H9 (cell line): ENCODE data around the gene KIF1A. TPM values are rescaled to one million over a fixed set of nuclear protein-coding genes. Genes with fewer than 3 reads are reported as not detected.

Experiments
- DNase-seq: peaks from one replicate; pipeline ENCODE4 v3.0.0-alpha.2; 2017
- H2AFZ ChIP-seq: one replicate; pipeline ENCODE4 v1.6.1; 2013; ENCODE audit warnings: mild to moderate bottlenecking, low read length, control low read depth, moderate library complexity
- H2AK5ac ChIP-seq: 2 replicates; pipeline ENCODE4 v1.6.1; 2013; ENCODE audit warnings: low read length, control low read depth, mixed read lengths; ENCODE audit not compliant: insufficient read length
- H2BK120ac ChIP-seq: one replicate; pipeline ENCODE4 v1.6.1; 2013; ENCODE audit warnings: low read depth, mild to moderate bottlenecking, low read length, control low read depth, inconsistent platforms; ENCODE audit not compliant: poor library complexity, severe bottlenecking
- H2BK12ac ChIP-seq: 2 replicates; pipeline ENCODE4 v1.6.1; 2013; ENCODE audit warnings: low read length, control low read depth, mixed read lengths, low read depth; ENCODE audit not compliant: insufficient read length
- H2BK15ac ChIP-seq: 2 replicates; pipeline ENCODE4 v1.6.1; 2013; ENCODE audit warnings: low read depth, low read length, control low read depth
- H2BK20ac ChIP-seq: one replicate; pipeline ENCODE4 v1.6.1; 2013; ENCODE audit warnings: low read depth, mild to moderate bottlenecking, low read length, control low read depth, inconsistent platforms; ENCODE audit not compliant: poor library complexity, severe bottlenecking
- H2BK5ac ChIP-seq: 2 replicates; pipeline ENCODE4 v1.6.1; 2013; ENCODE audit warnings: low read length, control low read depth, mixed read lengths; ENCODE audit not compliant: insufficient read length
- H3K14ac ChIP-seq: 2 replicates; pipeline ENCODE4 v1.6.1; 2013; ENCODE audit warnings: low read length, control low read depth; ENCODE audit not compliant: insufficient read depth
- H3K18ac ChIP-seq: 2 replicates; pipeline ENCODE4 v1.6.1; 2013; ENCODE audit warnings: low read depth, mild to moderate bottlenecking, mixed read lengths, low read length, control low read depth; ENCODE audit not compliant: insufficient read length
- H3K23ac ChIP-seq: 2 replicates; pipeline ENCODE4 v1.6.1; 2013; ENCODE audit warnings: low read length, control low read depth, mixed read lengths, low read depth; ENCODE audit not compliant: insufficient read length
- H3K23me2 ChIP-seq: 2 replicates; pipeline ENCODE4 v1.6.1; 2013; ENCODE audit warnings: low read depth, mild to moderate bottlenecking, mixed read lengths, low read length, control low read depth; ENCODE audit not compliant: insufficient read length, poor library complexity, severe bottlenecking
- H3K27ac ChIP-seq: 2 replicates; pipeline ENCODE4 v1.5.1; 2013; ENCODE audit warnings: low read length, control low read depth, mixed read lengths, low read depth; ENCODE audit not compliant: insufficient read length
- H3K27me3 ChIP-seq: 2 replicates; pipeline ENCODE4 v1.6.1; 2013; ENCODE audit warnings: low read length, control low read depth, inconsistent platforms; ENCODE audit not compliant: insufficient read depth
- H3K4ac ChIP-seq: 2 replicates; pipeline ENCODE4 v1.6.1; 2013; ENCODE audit warnings: low read depth, mild to moderate bottlenecking, control low read depth, inconsistent platforms, low read length, moderate library complexity
- H3K4me1 ChIP-seq: 2 replicates; pipeline ENCODE4 v1.6.1; 2013; ENCODE audit warnings: low read length, control low read depth, inconsistent platforms; ENCODE audit not compliant: insufficient read depth
- H3K4me2 ChIP-seq: 2 replicates; pipeline ENCODE4 v1.6.1; 2013; ENCODE audit warnings: low read length, control low read depth, mixed read lengths; ENCODE audit not compliant: insufficient read length, insufficient read depth
- H3K56ac ChIP-seq: 2 replicates; pipeline ENCODE4 v1.6.1; 2013; ENCODE audit warnings: low read depth, mild to moderate bottlenecking, mixed read lengths, low read length, control low read depth; ENCODE audit not compliant: insufficient read length
- H3K79me1 ChIP-seq: 2 replicates; pipeline ENCODE4 v1.6.1; 2013; ENCODE audit warnings: low read depth, mild to moderate bottlenecking, moderate library complexity, low read length, control low read depth, inconsistent platforms; ENCODE audit not compliant: insufficient read depth, poor library complexity, severe bottlenecking
- H3K79me2 ChIP-seq: 2 replicates; pipeline ENCODE4 v1.6.1; 2013; ENCODE audit warnings: low read length, control low read depth, inconsistent platforms; ENCODE audit not compliant: insufficient read depth
- H3K9ac ChIP-seq: 2 replicates; pipeline ENCODE4 v1.6.1; 2013; ENCODE audit warnings: low read length, control low read depth, mixed read lengths; ENCODE audit not compliant: insufficient read length; ENCODE audit errors: extremely low read depth
- H3K9me3 ChIP-seq: one replicate; pipeline ENCODE4 v1.6.1; 2013; ENCODE audit warnings: low read depth, low read length, inconsistent platforms; ENCODE audit not compliant: control insufficient read depth
- H3T11ph ChIP-seq: one replicate; pipeline ENCODE4 v1.6.1; 2013; ENCODE audit warnings: mild to moderate bottlenecking, low read length, control low read depth, inconsistent platforms
- H4K20me1 ChIP-seq: one replicate; pipeline ENCODE4 v1.6.1; 2013; ENCODE audit not compliant: control insufficient read depth, insufficient read length, insufficient read depth
- H4K5ac ChIP-seq: 2 replicates; pipeline ENCODE4 v1.6.1; 2013; ENCODE audit warnings: low read depth, mild to moderate bottlenecking, mixed read lengths, low read length, control low read depth; ENCODE audit not compliant: insufficient read length
- H4K8ac ChIP-seq: replicated peaks from 2 replicates; pipeline ENCODE4 v1.6.1; 2013; ENCODE audit warnings: low read length, control low read depth, mixed read lengths, low read depth; ENCODE audit not compliant: insufficient read length
- H4K91ac ChIP-seq: 2 replicates; pipeline ENCODE4 v1.6.1; 2013; ENCODE audit warnings: low read depth, mild to moderate bottlenecking, moderate library complexity, mixed read lengths, low read length, control low read depth; ENCODE audit not compliant: insufficient read length
- H3K27ac Mint-ChIP-seq, 3 experiments: 2 replicates in 2 of 3; 3 replicates in 1 of 3; pipeline ENCODE4 v1.8.0; 2020 to 2021; ENCODE audit warnings: mixed read lengths in 3 of 3, mild to moderate bottlenecking in 1 of 3, moderate library complexity in 1 of 3
- H3K27me3 Mint-ChIP-seq: 2 replicates; pipeline ENCODE4 v1.8.0; 2021; ENCODE audit warnings: low read depth, mild to moderate bottlenecking, moderate library complexity, mixed read lengths
- H3K36me3 Mint-ChIP-seq, 3 experiments: 2 replicates in 2 of 3; 3 replicates in 1 of 3; pipeline ENCODE4 v1.8.0; 2020 to 2021; ENCODE audit warnings: low read depth in 3 of 3, mixed read lengths in 3 of 3; ENCODE audit not compliant: insufficient read depth in 1 of 3
- H3K4me1 Mint-ChIP-seq, 2 experiments: 2 replicates each; pipeline ENCODE4 v1.8.0; 2020; ENCODE audit warnings: mixed read lengths in 2 of 2
- H3K4me3 Mint-ChIP-seq, 2 experiments: 2 replicates in 1 of 2; 3 replicates in 1 of 2; pipeline ENCODE4 v1.8.0; 2020 to 2021; ENCODE audit warnings: mild to moderate bottlenecking in 2 of 2, mixed read lengths in 2 of 2, moderate library complexity in 1 of 2
- H3K9me3 Mint-ChIP-seq, 2 experiments: 2 replicates in 1 of 2; 3 replicates in 1 of 2; pipeline ENCODE4 v1.8.0; 2020; ENCODE audit warnings: mild to moderate bottlenecking in 2 of 2, mixed read lengths in 2 of 2, moderate library complexity in 1 of 2
- WGBS: extraction: QIAGEN DNeasy Blood & Tissue Kit; methylation state at CpG from one replicate; pipeline ENCODE4 v1.1.7; 2013; ENCODE audit warnings: missing lambda C conversion rate, low lambda C conversion rate, mixed read lengths; ENCODE audit not compliant: insufficient read length; ENCODE audit errors: extremely low coverage; 5-methylcytosine and 5-hydroxymethylcytosine counted together
- total RNA-seq: library from RNA; stranded (reverse); gene quantifications from 2 replicates; pipeline ENCODE4 v1.2.1, GENCODE V29; 2021
- TF ChIP-seq, protein P1 (sequence below): fragments of 200-600 bp; sonication (generic); conservative IDR thresholded peaks from 3 replicates; pipeline ENCODE4 v1.8.0; 2021; ENCODE audit warnings: antibody characterized with exemption, mild to moderate bottlenecking

Gene KIF1A
- total RNA-seq, 1 experiment from 2014 or later = 204 TPM

DNA sequence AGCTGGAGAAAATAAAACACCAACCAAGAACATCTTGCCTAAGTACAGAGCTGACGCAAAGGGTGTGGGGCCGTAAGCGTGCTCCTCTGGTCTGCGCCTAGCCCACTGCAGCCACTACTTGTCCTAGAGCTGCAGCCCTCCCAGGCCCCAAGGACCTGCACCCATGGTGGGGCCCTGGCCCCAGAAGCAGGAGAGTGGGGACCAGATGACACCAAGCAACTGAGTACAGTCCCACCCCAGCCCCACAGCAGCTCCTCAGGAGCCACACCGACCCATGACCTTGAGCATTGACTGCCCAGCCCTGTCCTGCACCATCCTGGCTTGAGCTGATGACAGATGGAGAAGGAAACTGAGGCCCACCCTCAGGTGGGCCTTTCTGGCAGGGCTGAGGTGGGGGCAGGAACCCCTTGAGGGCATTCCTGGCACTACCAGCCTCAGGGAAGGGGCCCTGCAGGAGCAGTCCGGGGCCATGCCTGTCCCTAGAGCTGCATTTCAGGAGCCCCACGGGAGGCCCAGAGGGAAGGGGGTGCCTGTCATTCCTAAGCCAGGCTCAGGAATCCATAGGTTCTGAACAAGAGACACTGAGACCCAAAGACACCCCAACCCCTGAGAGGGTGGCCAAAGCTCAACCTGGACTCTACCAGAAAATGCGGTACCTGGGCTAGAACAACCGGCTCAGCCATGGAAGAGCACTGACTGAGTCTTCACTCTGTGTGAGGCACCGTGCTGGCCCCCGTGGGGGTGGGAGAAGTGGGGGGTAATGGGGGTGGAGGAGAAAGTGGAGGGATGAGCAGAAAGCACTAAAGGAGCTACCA is 4.9 kb downstream of the KIF1A start:
- no peak overlapping the region for H3K9ac ChIP-seq
- no peak overlapping the region for H3K27ac ChIP-seq
- H3K4me2 ChIP-seq = no peak overlapping the region
- H4K5ac ChIP-seq = no peak overlapping the region
- Mint-ChIP-seq H3K4me1 (peaks cover 11 to 25% of the 10 kb centered on the region in 2 experiments), H3K27ac (no peak overlapping the region), H3K4me3 (no peak overlapping the region), H3K27me3 (peaks cover 3% of the 10 kb centered on the region), H3K36me3 (peaks cover 55 to 64% (median 59%) of the 10 kb centered on the region in 3 experiments), H3K9me3 (peaks cover 17 to 25% of the 10 kb centered on the region in 2 experiments)
- no peak for DNase-seq
- H3K27me3 ChIP-seq = no peaks in the 10 kb centered on the region
- H2BK5ac ChIP-seq = no peak overlapping the region
- H3K14ac ChIP-seq = no peak overlapping the region
- H3K4me1 ChIP-seq = peaks cover 3% of the 10 kb centered on the region; the same call in 1 of the 2 replicates
- no peak overlapping the region for H2BK12ac ChIP-seq
- H3T11ph ChIP-seq = no peak overlapping the region
- no peak overlapping the region for H2BK120ac ChIP-seq
- no peak overlapping the region for H4K91ac ChIP-seq
- H3K79me1 ChIP-seq = peaks cover 14% of the 10 kb centered on the region
- no peak overlapping the region for H3K4ac ChIP-seq
- no peak overlapping the region for H3K18ac ChIP-seq
- no peak overlapping the region for H2BK15ac ChIP-seq
- H3K23ac ChIP-seq = no peak overlapping the region
- TF ChIP-seq, protein P1, sequence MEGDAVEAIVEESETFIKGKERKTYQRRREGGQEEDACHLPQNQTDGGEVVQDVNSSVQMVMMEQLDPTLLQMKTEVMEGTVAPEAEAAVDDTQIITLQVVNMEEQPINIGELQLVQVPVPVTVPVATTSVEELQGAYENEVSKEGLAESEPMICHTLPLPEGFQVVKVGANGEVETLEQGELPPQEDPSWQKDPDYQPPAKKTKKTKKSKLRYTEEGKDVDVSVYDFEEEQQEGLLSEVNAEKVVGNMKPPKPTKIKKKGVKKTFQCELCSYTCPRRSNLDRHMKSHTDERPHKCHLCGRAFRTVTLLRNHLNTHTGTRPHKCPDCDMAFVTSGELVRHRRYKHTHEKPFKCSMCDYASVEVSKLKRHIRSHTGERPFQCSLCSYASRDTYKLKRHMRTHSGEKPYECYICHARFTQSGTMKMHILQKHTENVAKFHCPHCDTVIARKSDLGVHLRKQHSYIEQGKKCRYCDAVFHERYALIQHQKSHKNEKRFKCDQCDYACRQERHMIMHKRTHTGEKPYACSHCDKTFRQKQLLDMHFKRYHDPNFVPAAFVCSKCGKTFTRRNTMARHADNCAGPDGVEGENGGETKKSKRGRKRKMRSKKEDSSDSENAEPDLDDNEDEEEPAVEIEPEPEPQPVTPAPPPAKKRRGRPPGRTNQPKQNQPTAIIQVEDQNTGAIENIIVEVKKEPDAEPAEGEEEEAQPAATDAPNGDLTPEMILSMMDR = no peak
- no peak overlapping the region for H2AK5ac ChIP-seq
- WGBS = no CpG with 5 or more reads among the region's 11 CpGs
- peaks cover 8% of the 10 kb centered on the region for H3K23me2 ChIP-seq
- no peak overlapping the region for H3K56ac ChIP-seq
- no peak overlapping the region for H4K8ac ChIP-seq
- peaks cover 76% of the 10 kb centered on the region for H3K79me2 ChIP-seq
- H3K9me3 ChIP-seq = no peaks in the 10 kb centered on the region
- no peak overlapping the region for H2BK20ac ChIP-seq
- no peak overlapping the region for H2AFZ ChIP-seq
- peaks cover 5% of the 10 kb centered on the region for H4K20me1 ChIP-seq
